Esophagus squamous epithelium (tissue), 4 donors: ENCODE data around the gene EIF3CL.
"Not testable (repeated sequence)": the region's sequence is repeated elsewhere in the genome, so short reads cannot be mapped to it uniquely, and the experiment has no call there.

Source experiments
- CTCF ChIP-seq, 6 experiments: fragments of 450-650 bp in 4 of 6; fragments of 200-600 bp in 2 of 6; sonication (generic) in 2 of 6; IDR thresholded peaks; one replicate each; pipeline ENCODE4 v1.5.1; 2016 to 2019; ENCODE audit warnings: antibody characterized with exemption in 6 of 6, mild to moderate bottlenecking in 4 of 6, moderate library complexity in 4 of 6
- POLR2A ChIP-seq, 4 donors: fragments of 450-650 bp; IDR thresholded peaks; one replicate each; pipeline ENCODE4 v1.6.1; 2017; ENCODE audit warnings: antibody characterized with exemption in 4 of 4, mild to moderate bottlenecking in 4 of 4, moderate library complexity in 3 of 4

GRCh38 chr16:28392054-28392453, 11.6 kb downstream of the EIF3CL start:
- TF ChIP-seq CTCF, POLR2A (IDR thresholded peaks at IDR 0.05): not testable (repeated sequence)
